HepG2 (cell line): ENCODE data around the gene ELOVL5. TPM values are rescaled to one million over a fixed set of nuclear protein-coding genes. Genes with fewer than 3 reads are reported as not detected.

Source experiments
- ARID3A ChIP-seq: IDR thresholded peaks from 2 replicates; pipeline ENCODE4 v1.6.1; 2012; ENCODE audit warnings: low read depth, low read length, improper control_type of control experiment
- ATF7 ChIP-seq, 2 experiments: fragments of 450-650 bp in 1 of 2; sonication (generic) in 1 of 2; formaldehyde crosslinking in 1 of 2; IDR thresholded peaks; 2 replicates each; pipeline versions ENCODE4 v1.4.0 to v1.6.1; 2016 to 2020; ENCODE audit warnings: antibody characterized with exemption in 1 of 2, mild to moderate bottlenecking in 1 of 2, missing genetic modification reagents in 1 of 2
- FOSL1 ChIP-seq: sonication (generic); formaldehyde crosslinking; IDR thresholded peaks from 2 replicates; pipeline ENCODE4 v1.9.0; 2021; ENCODE audit warnings: missing genetic modification reagents, borderline replicate concordance
- GATA4 ChIP-seq: sonication (generic); IDR thresholded peaks from 2 replicates; pipeline ENCODE4 v1.6.1; 2016; ENCODE audit warnings: antibody characterized with exemption, low read depth, borderline replicate concordance
- HHEX ChIP-seq: IDR thresholded peaks from 2 replicates; pipeline ENCODE4 v1.6.1; 2016; ENCODE audit warnings: control low read depth
- HNRNPL ChIP-seq: fragments of 200-400 bp; formaldehyde crosslinking; IDR thresholded peaks from 2 replicates; pipeline ENCODE4 v1.6.1; 2017; ENCODE audit warnings: mild to moderate bottlenecking, low read depth, low read length
- KDM4B ChIP-seq: sonication (generic); formaldehyde crosslinking; IDR thresholded peaks from 2 replicates; pipeline ENCODE4 v1.4.0; 2020; ENCODE audit warnings: missing genetic modification reagents
- KDM5A ChIP-seq: fragments of 200-600 bp; sonication (generic); IDR thresholded peaks from 2 replicates; pipeline ENCODE4 v1.7.0; 2018; ENCODE audit warnings: antibody characterized with exemption, mild to moderate bottlenecking, low read length, borderline replicate concordance
- MIER3 ChIP-seq: IDR thresholded peaks from 2 replicates; pipeline ENCODE4 v1.6.1; 2016; ENCODE audit warnings: missing compliant biosample characterization, borderline replicate concordance
- NCOA2 ChIP-seq: sonication (generic); formaldehyde crosslinking; IDR thresholded peaks from 2 replicates; pipeline ENCODE4 v1.8.0; 2022; ENCODE audit warnings: inconsistent platforms
- PCBP1 ChIP-seq: fragments of 200-400 bp; formaldehyde crosslinking; IDR thresholded peaks from 2 replicates; pipeline ENCODE4 v1.6.1; 2017; ENCODE audit warnings: mild to moderate bottlenecking, low read depth, low read length, borderline replicate concordance
- PRMT3 ChIP-seq: sonication (generic); formaldehyde crosslinking; IDR thresholded peaks from 2 replicates; pipeline ENCODE4 v1.8.1; 2022; ENCODE audit warnings: low read depth, mild to moderate bottlenecking, moderate library complexity, missing genetic modification reagents, borderline replicate concordance
- RXRA ChIP-seq: sonication (generic); formaldehyde crosslinking; IDR thresholded peaks from 2 replicates; pipeline ENCODE4 v1.5.1; 2020; ENCODE audit warnings: missing genetic modification reagents
- SP4 ChIP-seq: sonication (generic); formaldehyde crosslinking; IDR thresholded peaks from 2 replicates; pipeline ENCODE4 v1.8.1; 2023; ENCODE audit warnings: mild to moderate bottlenecking, missing genetic modification reagents
- YY1 ChIP-seq: IDR thresholded peaks from 2 replicates; pipeline ENCODE4 v1.6.1; 2011; ENCODE audit warnings: low read length, low read depth, moderate library complexity, mild to moderate bottlenecking; ENCODE audit not compliant: insufficient read depth, insufficient replicate concordance
- ZNF567 ChIP-seq: sonication (generic); formaldehyde crosslinking; IDR thresholded peaks from 2 replicates; pipeline ENCODE4 v1.8.1; 2023; ENCODE audit warnings: mild to moderate bottlenecking, missing genetic modification reagents, borderline replicate concordance
- ZNF607 ChIP-seq: sonication (generic); formaldehyde crosslinking; IDR thresholded peaks from 2 replicates; pipeline ENCODE4 v1.5.1; 2020; ENCODE audit warnings: missing genetic modification reagents, mild to moderate bottlenecking, borderline replicate concordance
- ZNF879 ChIP-seq: sonication (generic); formaldehyde crosslinking; IDR thresholded peaks from 2 replicates; pipeline ENCODE4 v1.8.1; 2023; ENCODE audit warnings: missing genetic modification reagents
- ZNF883 ChIP-seq: sonication (generic); formaldehyde crosslinking; IDR thresholded peaks from 2 replicates; pipeline ENCODE4 v1.5.1; 2020; ENCODE audit warnings: mild to moderate bottlenecking, missing genetic modification reagents; ENCODE audit errors: not compliant biosample characterization
- ZXDC ChIP-seq: sonication (generic); formaldehyde crosslinking; IDR thresholded peaks from 2 replicates; pipeline ENCODE4 v1.5.0; 2020; ENCODE audit warnings: mild to moderate bottlenecking, missing genetic modification reagents
- polyA plus RNA-seq, 8 experiments: library from polyadenylated mRNA; depleted of rRNA in 3 of 8; stranded (reverse) in 7 of 8; unstranded in 1 of 8; fragments of >200 nt; fragmentation: Illumina TruSeq in 4 of 8; extraction: Trizol in 4 of 8; gene quantifications; 2 replicates each; pipeline versions ENCODE4 v1.2.1 to v1.2.3, GENCODE V29; 2011 to 2016; ENCODE audit warnings: low read depth in 4 of 8, missing spikeins in 1 of 8, mixed read lengths in 1 of 8; ENCODE audit not compliant: insufficient read depth in 1 of 8
- total RNA-seq, 5 experiments: library from RNA; depleted of rRNA; stranded (reverse); fragments of >200 nt; fragmentation: Illumina TruSeq; extraction: Trizol; gene quantifications; 2 replicates each; pipeline ENCODE4 v1.2.3, GENCODE V29; 2016; ENCODE audit warnings: low read depth in 1 of 5
- TF ChIP-seq, protein P1 (sequence below): sonication (generic); formaldehyde crosslinking; IDR thresholded peaks from 2 replicates; pipeline ENCODE4 v1.8.1; 2023; ENCODE audit warnings: mild to moderate bottlenecking, missing genetic modification reagents
- TF ChIP-seq, protein P2 (sequence below): sonication (generic); formaldehyde crosslinking; IDR thresholded peaks from 2 replicates; pipeline ENCODE4 v1.8.1; 2023; ENCODE audit warnings: mild to moderate bottlenecking, inconsistent platforms, moderate library complexity, missing genetic modification reagents, borderline replicate concordance

The ELOVL5 gene
- total and polyA plus RNA-seq, 2 of the 13 experiments (the other 11 are each of a cell fraction or from before 2014, with no cell fraction given), result 50.1 to 72.4 TPM

DNA sequence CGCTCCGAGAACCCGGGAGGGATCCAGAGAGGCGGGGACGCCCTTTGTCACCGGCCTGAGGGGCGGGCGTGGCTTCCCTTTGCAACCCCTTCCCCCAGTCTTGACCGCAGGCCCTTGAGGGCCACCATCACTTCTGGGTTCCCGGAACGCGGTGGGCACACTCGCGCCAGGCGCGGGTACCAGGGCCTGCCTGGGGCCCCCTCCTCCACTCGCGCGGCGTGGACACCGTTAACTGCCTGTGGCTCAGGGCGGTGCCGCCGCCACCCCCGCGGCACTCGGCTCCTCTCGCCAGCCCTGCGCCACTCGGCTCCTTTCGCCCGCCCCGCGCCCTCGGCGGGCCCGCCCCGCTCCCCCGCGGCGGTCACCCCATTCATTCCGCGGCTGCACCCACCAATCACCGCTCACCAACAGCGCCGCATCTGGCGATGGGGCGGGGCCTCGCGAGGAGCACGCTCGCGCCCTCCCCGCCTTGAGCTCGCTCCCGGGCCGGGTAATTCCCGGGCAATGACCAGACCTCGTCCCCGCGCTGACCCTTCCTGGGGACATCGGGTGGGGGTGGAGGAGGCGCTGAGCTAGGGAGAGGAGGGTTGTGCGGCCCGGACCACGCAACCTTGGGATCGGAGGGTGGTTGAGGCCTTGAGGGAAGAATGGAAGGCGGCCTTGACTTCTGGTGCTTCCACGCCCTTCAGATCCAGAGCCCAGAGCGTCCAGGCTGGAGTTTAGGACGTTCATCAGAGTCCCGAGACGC lies 10.5 kb upstream of the ELOVL5 start (continued):
- TF ChIP-seq MIER3 (CRISPR knock-in tag), result peak; percentile 90
- no peak for TF ChIP-seq ARID3A
- TF ChIP-seq PCBP1, result peak; percentile 74; the same call in 1 of the 2 replicates
- no peak for TF ChIP-seq ZNF567 (CRISPR knock-in tag)
- TF ChIP-seq ZXDC (CRISPR knock-in tag), result peak; percentile 44; the same call in 1 of the 2 replicates
- TF ChIP-seq, protein P1, sequence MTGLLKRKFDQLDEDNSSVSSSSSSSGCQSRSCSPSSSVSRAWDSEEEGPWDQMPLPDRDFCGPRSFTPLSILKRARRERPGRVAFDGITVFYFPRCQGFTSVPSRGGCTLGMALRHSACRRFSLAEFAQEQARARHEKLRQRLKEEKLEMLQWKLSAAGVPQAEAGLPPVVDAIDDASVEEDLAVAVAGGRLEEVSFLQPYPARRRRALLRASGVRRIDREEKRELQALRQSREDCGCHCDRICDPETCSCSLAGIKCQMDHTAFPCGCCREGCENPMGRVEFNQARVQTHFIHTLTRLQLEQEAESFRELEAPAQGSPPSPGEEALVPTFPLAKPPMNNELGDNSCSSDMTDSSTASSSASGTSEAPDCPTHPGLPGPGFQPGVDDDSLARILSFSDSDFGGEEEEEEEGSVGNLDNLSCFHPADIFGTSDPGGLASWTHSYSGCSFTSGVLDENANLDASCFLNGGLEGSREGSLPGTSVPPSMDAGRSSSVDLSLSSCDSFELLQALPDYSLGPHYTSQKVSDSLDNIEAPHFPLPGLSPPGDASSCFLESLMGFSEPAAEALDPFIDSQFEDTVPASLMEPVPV (CRISPR knock-in tag), result peak; percentile 98
- TF ChIP-seq YY1, result peak; percentile 45
- peak; percentile 98 for TF ChIP-seq SP4
- peak; percentile 100 for TF ChIP-seq RXRA (CRISPR knock-in tag)
- no peak for TF ChIP-seq KDM5A
- peak; percentile 76; the same call in 1 of the 2 replicates for TF ChIP-seq PRMT3 (CRISPR knock-in tag)
- no peak for TF ChIP-seq ZNF883
- no peak for TF ChIP-seq ATF7 (IDR thresholded peaks at IDR 0.05)
- TF ChIP-seq ATF7 (CRISPR knock-in tag; IDR thresholded peaks at IDR 0.05), result peak; percentile 92
- TF ChIP-seq, protein P2, sequence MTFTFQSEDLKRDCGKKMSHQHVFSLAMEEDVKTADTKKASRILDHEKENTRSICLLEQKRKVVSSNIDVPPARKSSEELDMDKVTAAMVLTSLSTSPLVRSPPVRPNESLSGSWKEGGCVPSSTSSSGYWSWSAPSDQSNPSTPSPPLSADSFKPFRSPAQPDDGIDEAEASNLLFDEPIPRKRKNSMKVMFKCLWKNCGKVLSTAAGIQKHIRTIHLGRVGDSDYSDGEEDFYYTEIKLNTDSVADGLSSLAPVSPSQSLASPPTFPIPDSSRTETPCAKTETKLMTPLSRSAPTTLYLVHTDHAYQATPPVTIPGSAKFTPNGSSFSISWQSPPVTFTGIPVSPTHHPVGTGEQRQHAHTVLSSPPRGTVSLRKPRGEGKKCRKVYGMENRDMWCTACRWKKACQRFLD (CRISPR knock-in tag), result peak; percentile 55; the same call in 1 of the 2 replicates
- peak; percentile 11; the same call in 1 of the 2 replicates for TF ChIP-seq KDM4B (CRISPR knock-in tag)
- no peak for TF ChIP-seq ZNF879 (CRISPR knock-in tag)
- no peak for TF ChIP-seq HNRNPL
- 0 out of 2 replicates have a peak, but pooled peaks have one; percentile 62 for TF ChIP-seq GATA4
- peak; percentile 88 for TF ChIP-seq ZNF607 (CRISPR knock-in tag)
- no peak for TF ChIP-seq HHEX
- peak; percentile 87; the same call in 1 of the 2 replicates for TF ChIP-seq NCOA2 (CRISPR knock-in tag)
- no peak for TF ChIP-seq FOSL1 (CRISPR knock-in tag)
